GM18517 (cell line): ENCODE data around the gene PITRM1.
A peak's percentile ranks its signal among the peaks of the same experiment; 100 is the strongest.
"Not testable (repeated sequence)": the region's sequence is repeated elsewhere in the genome, so short reads cannot be mapped to it uniquely, and the experiment has no call there.

Experiments
- ATAC-seq: cut with Tn5 transposase; IDR thresholded peaks from one replicate; pipeline ENCODE4 v1.9.1; 2021; ENCODE audit warnings: mild to moderate bottlenecking, moderate library complexity; ENCODE audit not compliant: unreplicated experiment

PITRM1 gene, protein sequence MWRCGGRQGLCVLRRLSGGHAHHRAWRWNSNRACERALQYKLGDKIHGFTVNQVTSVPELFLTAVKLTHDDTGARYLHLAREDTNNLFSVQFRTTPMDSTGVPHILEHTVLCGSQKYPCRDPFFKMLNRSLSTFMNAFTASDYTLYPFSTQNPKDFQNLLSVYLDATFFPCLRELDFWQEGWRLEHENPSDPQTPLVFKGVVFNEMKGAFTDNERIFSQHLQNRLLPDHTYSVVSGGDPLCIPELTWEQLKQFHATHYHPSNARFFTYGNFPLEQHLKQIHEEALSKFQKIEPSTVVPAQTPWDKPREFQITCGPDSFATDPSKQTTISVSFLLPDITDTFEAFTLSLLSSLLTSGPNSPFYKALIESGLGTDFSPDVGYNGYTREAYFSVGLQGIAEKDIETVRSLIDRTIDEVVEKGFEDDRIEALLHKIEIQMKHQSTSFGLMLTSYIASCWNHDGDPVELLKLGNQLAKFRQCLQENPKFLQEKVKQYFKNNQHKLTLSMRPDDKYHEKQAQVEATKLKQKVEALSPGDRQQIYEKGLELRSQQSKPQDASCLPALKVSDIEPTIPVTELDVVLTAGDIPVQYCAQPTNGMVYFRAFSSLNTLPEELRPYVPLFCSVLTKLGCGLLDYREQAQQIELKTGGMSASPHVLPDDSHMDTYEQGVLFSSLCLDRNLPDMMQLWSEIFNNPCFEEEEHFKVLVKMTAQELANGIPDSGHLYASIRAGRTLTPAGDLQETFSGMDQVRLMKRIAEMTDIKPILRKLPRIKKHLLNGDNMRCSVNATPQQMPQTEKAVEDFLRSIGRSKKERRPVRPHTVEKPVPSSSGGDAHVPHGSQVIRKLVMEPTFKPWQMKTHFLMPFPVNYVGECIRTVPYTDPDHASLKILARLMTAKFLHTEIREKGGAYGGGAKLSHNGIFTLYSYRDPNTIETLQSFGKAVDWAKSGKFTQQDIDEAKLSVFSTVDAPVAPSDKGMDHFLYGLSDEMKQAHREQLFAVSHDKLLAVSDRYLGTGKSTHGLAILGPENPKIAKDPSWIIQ

GRCh38 chr10:3172446-3173170, at the start of gene PITRM1:
Gene PITRM1 (minus strand): TSS chr10:3172782. CDS start chr10:3172772, 10 bp downstream.
- ATAC-seq: peak; percentile 96

DNA sequence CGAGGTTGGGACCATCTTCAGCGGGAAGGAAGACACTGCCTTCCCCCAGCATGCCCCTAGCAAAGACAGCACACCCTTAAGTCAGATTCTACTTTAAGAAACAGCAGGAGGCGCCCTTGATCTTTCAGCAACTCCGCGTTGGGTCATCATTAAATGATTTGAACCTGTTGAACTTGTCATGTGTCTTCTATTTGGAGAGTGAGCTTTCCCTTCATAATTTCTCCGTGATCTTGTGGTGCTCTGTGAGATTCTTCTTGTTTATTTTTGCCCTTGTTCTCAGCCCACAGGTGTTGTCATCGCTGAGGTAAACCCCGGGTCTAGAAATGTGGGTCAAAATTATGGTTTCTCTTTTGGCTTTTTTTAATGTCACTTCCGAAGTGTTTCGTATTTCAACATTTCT, 49.5 kb upstream of the PITRM1 start:
- ATAC-seq: no peak

DNA sequence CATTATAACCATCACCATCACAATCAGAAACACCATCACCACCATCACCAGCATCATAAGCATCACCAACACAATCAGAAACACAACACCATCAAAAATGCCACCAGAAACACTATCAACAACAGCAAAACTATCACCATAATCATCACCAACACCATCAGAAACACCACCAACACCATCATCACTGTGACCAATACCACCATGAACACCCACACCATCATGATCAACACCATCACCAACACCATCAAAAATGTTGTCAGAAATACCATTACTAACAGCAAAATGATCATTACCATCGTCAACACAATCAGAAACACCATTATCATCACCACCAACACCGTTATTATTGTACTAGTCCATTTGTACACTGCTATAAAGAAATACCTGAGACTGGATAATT, 49.0 kb upstream of the PITRM1 start:
- ATAC-seq: not testable (repeated sequence)

GRCh38 chr10:3220853-3221252, 48.3 kb upstream of the PITRM1 start:
- ATAC-seq: no peak

DNA sequence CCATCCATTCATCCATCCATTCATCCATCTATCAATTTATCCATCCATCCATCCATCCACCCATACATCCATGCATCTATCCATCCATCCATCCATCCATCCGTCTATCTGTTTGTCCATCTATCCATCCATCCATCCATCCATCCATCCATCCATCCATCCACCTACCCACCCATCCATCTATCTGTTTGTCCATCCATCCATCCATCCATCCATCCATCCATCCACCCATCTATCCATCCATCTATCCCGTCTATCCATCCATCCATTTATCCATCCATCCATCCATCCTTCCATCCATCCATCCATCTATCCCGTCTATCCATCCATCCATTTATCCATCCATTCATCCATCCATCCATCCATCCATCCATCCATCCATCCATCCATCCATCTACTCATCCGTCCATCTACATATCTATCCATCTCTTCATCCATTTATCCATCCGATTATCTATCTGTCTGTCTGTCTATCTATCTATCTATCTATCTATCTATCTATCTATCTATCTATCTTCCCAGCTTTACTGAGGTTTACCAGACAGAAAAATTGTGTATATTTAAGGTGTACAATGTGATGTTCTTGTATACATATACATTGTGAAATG, 46.5 kb upstream of the PITRM1 start:
- ATAC-seq: not testable (repeated sequence)

DNA sequence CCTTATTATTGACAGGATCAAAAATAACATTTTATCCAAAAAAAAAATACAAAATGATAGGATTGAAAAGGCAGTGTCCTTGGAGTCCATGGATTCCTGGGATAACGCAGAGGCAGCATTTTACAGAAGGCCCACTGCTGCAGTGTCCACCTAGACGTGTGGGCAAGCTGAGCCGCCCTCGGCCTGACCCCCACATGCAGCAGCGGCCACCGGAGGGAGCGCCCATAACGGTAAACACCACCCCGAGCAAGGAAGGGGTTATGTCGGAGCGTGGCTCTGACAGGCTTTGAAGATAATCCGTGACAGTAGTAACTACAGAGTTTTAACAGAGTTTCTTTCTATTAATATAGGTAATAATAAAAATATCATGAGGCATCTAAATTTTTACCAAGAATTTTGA, 45.3 kb upstream of the PITRM1 start:
- no peak for ATAC-seq

- ATAC-seq: no peak
These were observed 44.7 kb upstream of the PITRM1 start for GRCh38 chr10:3217301-3217700.

DNA sequence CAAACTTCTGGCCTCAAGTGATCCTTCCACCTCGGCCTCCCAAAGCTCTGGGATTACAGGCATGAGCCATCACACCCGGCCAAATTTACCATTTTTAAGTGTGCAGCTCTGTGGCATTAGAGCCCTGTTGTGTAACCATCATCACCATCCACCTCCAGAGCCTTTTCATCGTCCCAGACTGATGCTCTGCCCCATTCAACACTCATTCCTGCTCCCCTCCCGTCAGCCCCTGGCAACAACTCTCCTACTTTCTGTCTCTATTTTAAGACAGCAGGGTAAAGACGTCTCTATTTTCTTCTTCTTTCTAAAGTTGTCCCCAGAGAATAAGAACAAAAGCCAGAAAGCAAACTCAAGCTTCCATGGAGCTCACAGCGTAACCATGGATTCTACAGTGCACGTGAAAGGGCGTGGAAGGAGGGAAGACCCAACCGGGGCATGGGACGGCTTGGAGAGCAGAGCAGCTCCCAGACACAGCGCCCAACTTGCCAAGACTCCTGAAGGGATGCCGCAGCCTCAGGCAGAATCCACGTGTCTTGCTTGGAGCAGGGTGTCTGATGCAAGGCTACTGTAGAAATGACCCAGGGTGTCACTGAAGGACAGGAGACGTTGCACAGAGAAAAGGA, 42.7 kb upstream of the PITRM1 start:
- no peak for ATAC-seq

DNA sequence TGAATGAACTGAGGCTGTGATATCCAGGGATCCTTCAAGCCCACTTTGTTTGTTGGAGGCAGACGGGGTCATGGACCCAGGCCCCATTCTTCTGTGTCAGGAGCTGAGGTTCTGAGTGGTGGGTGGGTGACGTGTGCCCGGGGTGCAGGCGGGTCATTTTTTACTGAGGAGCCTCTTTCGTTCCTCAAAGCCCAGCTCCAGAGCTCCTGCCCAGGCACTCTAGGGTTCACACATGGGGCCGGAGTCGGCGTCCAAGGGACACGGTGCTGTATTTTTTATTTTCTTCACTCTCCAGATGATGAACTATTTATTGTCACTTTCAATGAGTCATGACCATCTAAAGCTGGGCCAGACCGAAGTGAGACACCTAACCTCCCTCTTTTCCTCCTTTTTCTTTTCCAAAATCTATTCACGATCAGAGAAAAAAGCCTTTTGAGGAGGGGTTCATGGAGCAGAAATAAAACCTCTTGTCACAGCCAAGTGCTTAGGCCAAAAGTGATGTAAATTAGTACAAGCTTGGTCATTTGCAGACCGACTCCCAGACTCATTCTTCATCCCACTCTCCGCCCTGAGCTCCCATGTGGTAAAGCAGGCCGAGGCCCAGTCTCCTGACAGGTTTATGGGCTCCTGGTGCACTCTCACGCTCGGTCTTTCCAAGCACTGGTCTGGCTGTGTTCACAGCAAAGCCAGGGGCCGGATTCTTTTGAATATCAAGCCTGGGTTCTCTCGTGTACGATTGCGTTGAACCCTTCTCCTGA, 41.4 kb upstream of the PITRM1 start:
- ATAC-seq: no peak

GRCh38 chr10:3213208-3213607, 40.6 kb upstream of the PITRM1 start:
- ATAC-seq: no peak

GRCh38 chr10:3210251-3210877, 37.8 kb upstream of the PITRM1 start:
- no peak for ATAC-seq

DNA sequence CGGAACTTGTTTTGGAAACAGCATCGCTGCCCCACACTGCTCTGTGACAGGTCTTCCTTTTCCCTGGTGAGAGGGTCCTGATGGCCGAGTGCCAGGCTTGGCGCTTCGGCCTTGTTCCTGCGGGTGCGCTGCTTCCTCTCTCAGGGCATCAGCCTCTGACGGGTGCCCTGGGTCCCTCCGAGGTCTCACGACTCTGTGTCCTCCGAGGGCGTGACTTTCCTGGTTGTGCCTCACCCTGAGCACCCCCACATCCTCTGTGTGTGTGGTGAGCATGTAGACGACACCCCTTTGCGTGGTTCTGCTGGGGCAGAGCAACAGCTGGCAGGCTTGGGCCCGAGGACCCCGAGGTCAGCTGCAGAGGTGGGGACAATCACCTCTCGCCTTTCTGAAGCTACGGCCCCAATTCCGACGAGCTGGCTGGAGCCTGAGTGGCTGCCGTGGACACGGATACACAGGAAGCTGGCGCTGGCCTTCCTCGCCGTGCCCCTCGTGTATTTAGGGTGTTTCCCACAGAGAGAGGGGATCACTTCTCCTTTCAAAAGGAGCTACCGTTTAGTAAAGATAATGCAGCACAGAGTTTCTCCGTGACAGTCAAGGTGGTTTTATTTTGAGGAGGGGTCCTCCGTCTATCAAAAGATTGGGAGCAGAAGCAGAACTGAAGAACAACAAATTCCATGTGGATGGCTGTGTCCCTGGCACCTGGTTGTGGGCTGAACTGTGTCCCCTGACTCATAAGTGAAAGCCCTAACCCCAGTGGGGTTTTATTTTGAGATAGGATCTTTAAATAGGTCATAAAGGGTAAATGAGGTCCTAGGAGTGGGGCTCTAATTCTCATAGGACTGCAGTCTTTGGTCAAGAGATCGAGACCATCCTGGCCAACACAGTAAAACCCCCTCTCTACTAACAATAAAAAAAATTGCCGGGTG, 36.2 kb upstream of the PITRM1 start:
- no peak for ATAC-seq

- ATAC-seq: no peak
These were observed 34.8 kb upstream of the PITRM1 start for GRCh38 chr10:3207351-3207750.

DNA sequence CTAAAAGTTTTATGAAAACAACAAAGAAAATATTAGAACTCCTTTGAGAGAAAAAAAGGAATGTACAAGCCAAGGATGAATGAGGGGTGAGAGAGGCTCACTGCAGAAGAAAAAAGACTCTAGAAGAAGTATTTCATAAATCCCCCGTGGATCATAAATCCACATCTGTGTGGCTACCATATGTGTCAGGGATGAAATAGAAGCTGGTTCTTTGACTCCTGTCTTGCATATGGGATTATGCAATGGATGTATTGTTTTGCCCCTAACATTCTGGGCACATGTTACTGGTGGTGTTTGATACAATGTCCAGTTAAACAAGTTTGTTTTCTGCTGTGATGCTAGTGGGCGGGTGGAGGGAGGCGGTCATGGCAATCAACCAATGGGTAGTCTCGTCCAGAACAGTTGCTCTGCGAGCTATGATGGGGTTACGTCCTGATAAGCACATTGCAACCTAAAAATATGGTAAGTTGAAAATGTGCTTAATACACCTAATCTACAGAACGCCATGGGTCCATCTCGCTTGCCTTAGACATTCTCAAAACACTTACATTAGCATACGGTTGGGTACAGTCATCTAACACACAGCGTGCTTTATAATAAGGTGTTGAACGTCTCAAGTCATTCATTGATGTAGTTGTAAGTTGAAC, 34.1 kb upstream of the PITRM1 start:
- ATAC-seq: no peak

GRCh38 chr10:3203972-3204371, 31.4 kb upstream of the PITRM1 start:
- no peak for ATAC-seq

DNA sequence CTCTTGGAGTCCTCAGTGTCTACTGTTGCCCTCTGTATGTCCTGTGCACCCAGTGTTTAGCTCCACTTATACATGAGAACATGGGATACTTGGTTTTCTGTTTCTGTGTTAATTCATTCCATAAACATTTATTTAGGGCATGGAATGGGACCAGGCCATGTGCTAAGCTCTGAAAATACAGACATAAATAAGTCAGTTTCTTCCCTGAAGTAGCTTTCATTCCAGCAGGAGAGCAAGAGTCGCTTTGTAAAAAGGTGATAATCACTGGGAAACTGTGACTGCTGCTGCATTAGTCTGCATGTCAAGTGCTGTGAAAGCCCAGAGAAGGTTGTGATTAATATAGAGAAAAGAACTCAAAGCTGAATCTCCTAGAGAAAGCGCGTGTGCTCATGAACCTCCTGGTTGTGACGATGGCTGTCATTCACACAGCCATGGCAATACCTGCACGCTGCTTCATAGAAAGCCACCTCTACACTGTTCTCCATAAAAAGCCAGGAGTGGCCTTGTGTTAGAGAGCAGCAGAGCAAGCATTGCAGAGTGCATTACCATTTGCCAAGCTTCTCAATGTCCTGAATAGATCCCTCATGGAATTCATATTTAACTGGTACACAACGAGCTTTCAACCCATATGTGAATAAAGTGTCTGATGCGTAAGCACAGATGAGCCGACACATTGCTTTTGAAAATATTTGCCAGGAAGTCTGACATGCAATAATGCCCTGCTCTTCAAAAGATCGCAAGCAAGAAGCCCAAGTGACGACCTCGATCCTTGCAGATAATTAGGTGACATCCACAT, 30.6 kb upstream of the PITRM1 start:
- no peak for ATAC-seq

DNA sequence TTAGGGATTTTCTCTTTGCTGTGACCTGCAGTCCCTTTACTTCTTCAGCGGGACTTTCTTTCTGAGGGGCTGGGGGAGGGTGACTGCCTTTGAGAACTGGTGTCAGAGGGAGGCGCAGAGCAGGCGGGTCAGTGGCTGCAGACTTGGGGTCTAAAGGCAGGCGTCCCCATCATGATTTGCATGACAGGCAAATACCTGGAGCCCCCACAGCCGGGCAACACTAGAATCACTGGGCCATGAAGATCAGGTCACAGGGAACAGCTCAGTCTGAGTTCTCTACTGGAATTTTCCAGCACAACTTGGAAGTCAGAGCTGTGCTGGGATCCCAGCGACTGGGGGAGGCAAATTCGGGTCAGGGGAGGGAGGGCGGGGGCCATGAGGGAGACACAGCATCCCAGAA, 29.2 kb upstream of the PITRM1 start:
- no peak for ATAC-seq
